HepG2 (cell line): ENCODE measurements around the gene FBXL13. TPM values are rescaled to one million over a fixed set of nuclear protein-coding genes. Genes with fewer than 3 reads are reported as not detected.

Experiments used
- ATAC-seq: fragments of 200-7000 bp; cut with Tn5 transposase; 3 replicates; pipeline ENCODE4 v1.9.1; 2020; ENCODE audit warnings: mild to moderate bottlenecking, moderate library complexity
- BruUV-seq: library from RNA; stranded (reverse); fragments of 400-500 nt; replicated peaks from 2 replicates; lab custom pipeline; 2021; lab: Mats Ljungman, UMichigan
- CTCF ChIA-PET: fragments of 300-600 bp; formaldehyde crosslinking; extraction: SDS; loops from one replicate; lab custom pipeline; 2021; ENCODE audit warnings: low total read pairs, inconsistent platforms, low intra/inter-chr PET ratio; lab: Yijun Ruan, JAX
- POLR2A ChIA-PET: fragments of 350-600 bp; sonication (Branson Sonifier 250); formaldehyde crosslinking; loops from one replicate; lab custom pipeline; 2020; ENCODE audit warnings: antibody characterized with exemption, inconsistent platforms; lab: Yijun Ruan, JAX
- DNase-seq: peaks from one replicate; pipeline ENCODE4 v3.0.0-alpha.2; 2015; ENCODE audit warnings: low spot score
- FAIRE-seq: peaks from 3 replicates; lab custom pipeline; 2011; peaks lifted over from hg19 to GRCh38; lab: Jason Lieb, UNC
- H2AFZ ChIP-seq: one replicate; pipeline ENCODE4 v1.6.1; 2011; ENCODE audit warnings: low read length, inconsistent platforms
- H3K27ac ChIP-seq: fragments of 300-600 bp; 3 replicates; pipeline ENCODE4 v1.8.0; 2011; ENCODE audit warnings: mixed run types, mild to moderate bottlenecking, mixed read lengths, low read length, inconsistent platforms; ENCODE audit not compliant: insufficient read depth; ENCODE audit errors: extremely low read length
- H3K27me3 ChIP-seq, 2 experiments: fragments of 200-600 bp in 1 of 2; 2 replicates in 1 of 2; 3 replicates in 1 of 2; pipeline versions ENCODE4 v1.6.0 to v1.8.0; 2011; ENCODE audit warnings: low read length in 2 of 2, mild to moderate bottlenecking in 2 of 2, moderate library complexity in 2 of 2, inconsistent platforms in 1 of 2; ENCODE audit not compliant: insufficient read depth in 2 of 2, control insufficient read depth in 1 of 2
- H3K36me3 ChIP-seq, 2 experiments: fragments of 200-600 bp in 1 of 2; replicated peaks in 1 of 2; 2 replicates in 1 of 2; 3 replicates in 1 of 2; pipeline versions ENCODE4 v1.5.1 to v1.8.0; 2011; ENCODE audit warnings: low read length in 2 of 2, inconsistent platforms in 1 of 2; ENCODE audit not compliant: insufficient read depth in 2 of 2, control insufficient read depth in 1 of 2
- H3K4me1 ChIP-seq: 2 replicates; pipeline ENCODE4 v1.5.1; 2012; ENCODE audit warnings: low read length, inconsistent platforms; ENCODE audit not compliant: insufficient read depth
- H3K4me2 ChIP-seq: 2 replicates; pipeline ENCODE4 v1.6.0; 2011; ENCODE audit warnings: low read depth, low read length, inconsistent platforms
- H3K4me3 ChIP-seq, 3 experiments: fragments of 200-600 bp in 1 of 3; sonication (generic), shearing (Covaris generic) in 1 of 3; replicated peaks in 1 of 3; 2 replicates each; pipeline ENCODE4 v1.5.1; 2011 to 2016; ENCODE audit warnings: low read length in 3 of 3, inconsistent platforms in 2 of 3, low read depth in 2 of 3, mild to moderate bottlenecking in 2 of 3, control low read depth in 1 of 3, mixed read lengths in 1 of 3; ENCODE audit not compliant: insufficient read depth in 1 of 3
- H3K79me2 ChIP-seq: one replicate; pipeline ENCODE4 v1.6.1; 2011; ENCODE audit warnings: low read length, inconsistent platforms; ENCODE audit not compliant: insufficient read depth
- H3K9ac ChIP-seq: 2 replicates; pipeline ENCODE4 v1.6.0; 2011; ENCODE audit warnings: mild to moderate bottlenecking, low read depth, low read length, inconsistent platforms; ENCODE audit not compliant: insufficient read depth
- H3K9me3 ChIP-seq: 2 replicates; pipeline ENCODE4 v1.5.1; 2012; ENCODE audit warnings: mild to moderate bottlenecking, low read length
- H4K20me1 ChIP-seq: 2 replicates; pipeline ENCODE4 v1.6.0; 2011; ENCODE audit warnings: inconsistent platforms, mild to moderate bottlenecking, low read length, moderate library complexity; ENCODE audit not compliant: insufficient read depth
- FOXC1 ChIP-seq: sonication (generic); formaldehyde crosslinking; IDR thresholded peaks from 2 replicates; pipeline ENCODE4 v1.8.0; 2022; ENCODE audit warnings: mild to moderate bottlenecking, missing genetic modification reagents, borderline replicate concordance
- HHEX ChIP-seq: IDR thresholded peaks from 2 replicates; pipeline ENCODE4 v1.6.1; 2016; ENCODE audit warnings: control low read depth
- JUNB ChIP-seq: sonication (generic); formaldehyde crosslinking; IDR thresholded peaks from 2 replicates; pipeline ENCODE4 v1.8.0; 2022; ENCODE audit warnings: missing genetic modification reagents, mild to moderate bottlenecking, borderline replicate concordance
- MAFF ChIP-seq: IDR thresholded peaks from 2 replicates; pipeline ENCODE4 v1.6.1; 2011; ENCODE audit warnings: low read depth, low read length, improper control_type of control experiment
- NCOR1 ChIP-seq: fragments of 200-600 bp; sonication (generic); IDR thresholded peaks from 2 replicates; pipeline ENCODE4 v1.7.0; 2017; ENCODE audit warnings: antibody characterized with exemption, low read length, borderline replicate concordance
- SMARCE1 ChIP-seq: fragments of 450-650 bp; IDR thresholded peaks from 2 replicates; pipeline ENCODE4 v1.6.1; 2017; ENCODE audit warnings: borderline replicate concordance
- SP2 ChIP-seq: sonication (generic); formaldehyde crosslinking; IDR thresholded peaks from 2 replicates; pipeline ENCODE4 v1.5.1; 2020; ENCODE audit warnings: mild to moderate bottlenecking, missing genetic modification reagents
- STAG1 ChIP-seq: sonication (generic); formaldehyde crosslinking; IDR thresholded peaks from 2 replicates; pipeline ENCODE4 v1.4.0; 2020; ENCODE audit warnings: missing genetic modification reagents
- ZBTB7A ChIP-seq: sonication (generic); formaldehyde crosslinking; IDR thresholded peaks from 2 replicates; pipeline ENCODE4 v1.8.0; 2022; ENCODE audit warnings: mild to moderate bottlenecking, missing genetic modification reagents
- ZMAT3 ChIP-seq: sonication (generic); formaldehyde crosslinking; conservative IDR thresholded peaks from 2 replicates; pipeline ENCODE4 v1.7.0; 2021; ENCODE audit warnings: missing genetic modification reagents
- ZNF337 ChIP-seq: sonication (generic); formaldehyde crosslinking; IDR thresholded peaks from 2 replicates; pipeline ENCODE4 v1.5.1; 2020; ENCODE audit warnings: missing genetic modification reagents, low read depth, mild to moderate bottlenecking, borderline replicate concordance
- ZNF737 ChIP-seq: sonication (generic); formaldehyde crosslinking; IDR thresholded peaks from 2 replicates; pipeline ENCODE4 v1.5.0; 2020; ENCODE audit warnings: missing genetic modification reagents, mild to moderate bottlenecking, borderline replicate concordance
- WGBS: methylation state at CpG from one replicate; pipeline ENCODE4 v1.1.6; 2017; ENCODE audit warnings: low lambda C conversion rate; 5-methylcytosine and 5-hydroxymethylcytosine counted together
- in situ Hi-C: cut with HindIII; loops from 2 replicates; pipeline ENCODE4 v1.10.0; 2017; ENCODE audit warnings: low pct_unique_long_range_greater_than_20kb; ENCODE audit not compliant: extremely low pct_ligation_motif_present
- intact Hi-C: fragments of 100-400 bp; cut with micrococcal nuclease; formaldehyde crosslinking; loops from one replicate; pipeline ENCODE4 v1.10.0; 2022; ENCODE audit not compliant: unreplicated experiment
- polyA plus RNA-seq, 8 experiments: library from polyadenylated mRNA; depleted of rRNA in 3 of 8; stranded (reverse) in 7 of 8; unstranded in 1 of 8; fragments of >200 nt; fragmentation: Illumina TruSeq in 4 of 8; extraction: Trizol in 4 of 8; gene quantifications; 2 replicates each; pipeline versions ENCODE4 v1.2.1 to v1.2.3, GENCODE V29; 2011 to 2016; ENCODE audit warnings: low read depth in 4 of 8, missing spikeins in 1 of 8, mixed read lengths in 1 of 8; ENCODE audit not compliant: insufficient read depth in 1 of 8
- total RNA-seq, 5 experiments: library from RNA; depleted of rRNA; stranded (reverse); fragments of >200 nt; fragmentation: Illumina TruSeq; extraction: Trizol; gene quantifications; 2 replicates each; pipeline ENCODE4 v1.2.3, GENCODE V29; 2016; ENCODE audit warnings: low read depth in 1 of 5
- TF ChIP-seq, protein P1 (sequence below): sonication (generic); formaldehyde crosslinking; IDR thresholded peaks from 2 replicates; pipeline ENCODE4 v1.9.0; 2021; ENCODE audit warnings: missing genetic modification reagents, borderline replicate concordance
- TF ChIP-seq, protein P2 (sequence below): sonication (generic); formaldehyde crosslinking; IDR thresholded peaks from 2 replicates; pipeline ENCODE4 v1.5.0; 2020; ENCODE audit warnings: mild to moderate bottlenecking, low read depth, missing genetic modification reagents, borderline replicate concordance
- TF ChIP-seq, protein P3 (sequence below): sonication (generic); formaldehyde crosslinking; IDR thresholded peaks from 2 replicates; pipeline ENCODE4 v1.5.0; 2020; ENCODE audit warnings: mild to moderate bottlenecking, missing genetic modification reagents, moderate library complexity

FBXL13 gene
- total and polyA plus RNA-seq, 2 of the 13 experiments (the other 11 are each of a cell fraction or from before 2014, with no cell fraction given), result 0.24 to 0.77 TPM

- CTCF ChIA-PET, result no interaction called here
- peak; percentile 37 for FAIRE-seq
These were observed 19.5 kb upstream of the FBXL13 start for GRCh38 chr7:103094102-103094501.

DNA sequence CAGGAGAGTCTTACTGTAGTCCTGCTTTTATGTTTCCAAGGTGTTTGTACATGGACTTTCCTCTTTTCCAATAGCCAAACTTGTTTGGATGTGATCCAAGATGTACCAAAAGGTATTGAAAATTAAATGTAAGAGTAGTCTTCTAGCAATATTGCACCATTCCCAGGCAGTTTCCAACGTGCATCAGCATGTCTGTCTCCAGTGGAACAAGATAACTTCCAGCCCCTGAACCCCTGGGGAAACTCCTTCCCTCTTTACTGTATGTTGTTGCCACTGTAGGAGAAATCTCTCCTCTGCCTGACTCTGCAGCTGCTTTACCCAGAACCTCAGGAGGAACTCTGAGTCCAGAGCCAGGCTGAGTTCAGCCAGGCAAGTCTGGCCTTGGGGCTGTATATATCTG is 18.8 kb upstream of the FBXL13 start:
- CTCF ChIA-PET, result no interaction called here
- intact Hi-C loops, result no loop called here
- FAIRE-seq, result no peak
- TF ChIP-seq ZBTB7A (CRISPR knock-in tag) (no peak), HHEX (no peak), FOXC1 (no peak), SP2 (CRISPR knock-in tag) (no peak), JUNB (CRISPR knock-in tag) (no peak), NCOR1 (no peak), SMARCE1 (no peak), ZMAT3 (CRISPR knock-in tag) (no peak), ZNF737 (no peak), ZNF337 (CRISPR knock-in tag) (no peak)
- TF ChIP-seq, protein P1, sequence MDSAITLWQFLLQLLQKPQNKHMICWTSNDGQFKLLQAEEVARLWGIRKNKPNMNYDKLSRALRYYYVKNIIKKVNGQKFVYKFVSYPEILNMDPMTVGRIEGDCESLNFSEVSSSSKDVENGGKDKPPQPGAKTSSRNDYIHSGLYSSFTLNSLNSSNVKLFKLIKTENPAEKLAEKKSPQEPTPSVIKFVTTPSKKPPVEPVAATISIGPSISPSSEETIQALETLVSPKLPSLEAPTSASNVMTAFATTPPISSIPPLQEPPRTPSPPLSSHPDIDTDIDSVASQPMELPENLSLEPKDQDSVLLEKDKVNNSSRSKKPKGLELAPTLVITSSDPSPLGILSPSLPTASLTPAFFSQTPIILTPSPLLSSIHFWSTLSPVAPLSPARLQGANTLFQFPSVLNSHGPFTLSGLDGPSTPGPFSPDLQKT (CRISPR knock-in tag), result no peak
- TF ChIP-seq, protein P2, sequence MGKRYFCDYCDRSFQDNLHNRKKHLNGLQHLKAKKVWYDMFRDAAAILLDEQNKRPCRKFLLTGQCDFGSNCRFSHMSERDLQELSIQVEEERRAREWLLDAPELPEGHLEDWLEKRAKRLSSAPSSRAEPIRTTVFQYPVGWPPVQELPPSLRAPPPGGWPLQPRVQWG, result no peak

More at GRCh38 chr7:103094102-103094501, 19.5 kb upstream of the FBXL13 start:
- ATAC-seq (no peak; the same call in 2 of the 3 replicates), DNase-seq (no peak)
- in situ Hi-C loops, result no loop called here
- intact Hi-C loops, result no loop called here
- Histone ChIP-seq H3K27me3 (no peaks in the 10 kb centered on the region), H3K36me3 (peaks cover 0 to 18% of the 10 kb centered on the region in 2 experiments; a peak in 4 of 5 replicates), H4K20me1 (no peaks in the 10 kb centered on the region), H3K4me2 (no peak overlapping the region), H2AFZ (no peak overlapping the region), H3K79me2 (no peaks in the 10 kb centered on the region), H3K27ac (no peak overlapping the region), H3K4me1 (no peaks in the 10 kb centered on the region), H3K9me3 (no peaks in the 10 kb centered on the region), H3K9ac (no peak overlapping the region), H3K4me3 (no peak overlapping the region)
- 60% methylated on average over 3 of the region's 3 CpGs for WGBS
- no peak for TF ChIP-seq MAFF
- peak; percentile 52 for TF ChIP-seq STAG1 (CRISPR knock-in tag)
- TF ChIP-seq, protein P3, sequence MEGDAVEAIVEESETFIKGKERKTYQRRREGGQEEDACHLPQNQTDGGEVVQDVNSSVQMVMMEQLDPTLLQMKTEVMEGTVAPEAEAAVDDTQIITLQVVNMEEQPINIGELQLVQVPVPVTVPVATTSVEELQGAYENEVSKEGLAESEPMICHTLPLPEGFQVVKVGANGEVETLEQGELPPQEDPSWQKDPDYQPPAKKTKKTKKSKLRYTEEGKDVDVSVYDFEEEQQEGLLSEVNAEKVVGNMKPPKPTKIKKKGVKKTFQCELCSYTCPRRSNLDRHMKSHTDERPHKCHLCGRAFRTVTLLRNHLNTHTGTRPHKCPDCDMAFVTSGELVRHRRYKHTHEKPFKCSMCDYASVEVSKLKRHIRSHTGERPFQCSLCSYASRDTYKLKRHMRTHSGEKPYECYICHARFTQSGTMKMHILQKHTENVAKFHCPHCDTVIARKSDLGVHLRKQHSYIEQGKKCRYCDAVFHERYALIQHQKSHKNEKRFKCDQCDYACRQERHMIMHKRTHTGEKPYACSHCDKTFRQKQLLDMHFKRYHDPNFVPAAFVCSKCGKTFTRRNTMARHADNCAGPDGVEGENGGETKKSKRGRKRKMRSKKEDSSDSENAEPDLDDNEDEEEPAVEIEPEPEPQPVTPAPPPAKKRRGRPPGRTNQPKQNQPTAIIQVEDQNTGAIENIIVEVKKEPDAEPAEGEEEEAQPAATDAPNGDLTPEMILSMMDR (CRISPR knock-in tag), result peak; percentile 33; the same call in 1 of the 2 replicates
- POLR2A ChIA-PET, result no interaction called here
- BruUV-seq, result no TSS peak

More for the DNA sequence above, 18.8 kb upstream of the FBXL13 start:
- H3K9me3 ChIP-seq, result no peaks in the 10 kb centered on the region
- H3K4me2 ChIP-seq, result no peak overlapping the region
- no peaks in the 10 kb centered on the region for H4K20me1 ChIP-seq
- H3K27me3 ChIP-seq, result no peaks in the 10 kb centered on the region
- DNase-seq (no peak), ATAC-seq (no peak)
- BruUV-seq, result no TSS peak
- H2AFZ ChIP-seq, result no peak overlapping the region
- no peak overlapping the region for H3K9ac ChIP-seq
- no peaks in the 10 kb centered on the region for H3K79me2 ChIP-seq
- in situ Hi-C loops, result no loop called here
- POLR2A ChIA-PET, result no interaction called here
- no peaks in the 10 kb centered on the region for H3K4me1 ChIP-seq
- 95% methylated on average over 1 of the region's 1 CpG for WGBS
- H3K36me3 ChIP-seq, result peaks cover 0 to 21% of the 10 kb centered on the region in 2 experiments; a peak in 4 of 5 replicates
- no peak overlapping the region for H3K27ac ChIP-seq
- no peak overlapping the region for H3K4me3 ChIP-seq
